HG02759 (cell line): ENCODE data around the gene RNH1.

Experiments used
- ATAC-seq: cut with Tn5 transposase; IDR thresholded peaks from one replicate; pipeline ENCODE4 v1.9.1; 2021; ENCODE audit warnings: mild to moderate bottlenecking, moderate library complexity; ENCODE audit not compliant: unreplicated experiment

Gene RNH1

DNA sequence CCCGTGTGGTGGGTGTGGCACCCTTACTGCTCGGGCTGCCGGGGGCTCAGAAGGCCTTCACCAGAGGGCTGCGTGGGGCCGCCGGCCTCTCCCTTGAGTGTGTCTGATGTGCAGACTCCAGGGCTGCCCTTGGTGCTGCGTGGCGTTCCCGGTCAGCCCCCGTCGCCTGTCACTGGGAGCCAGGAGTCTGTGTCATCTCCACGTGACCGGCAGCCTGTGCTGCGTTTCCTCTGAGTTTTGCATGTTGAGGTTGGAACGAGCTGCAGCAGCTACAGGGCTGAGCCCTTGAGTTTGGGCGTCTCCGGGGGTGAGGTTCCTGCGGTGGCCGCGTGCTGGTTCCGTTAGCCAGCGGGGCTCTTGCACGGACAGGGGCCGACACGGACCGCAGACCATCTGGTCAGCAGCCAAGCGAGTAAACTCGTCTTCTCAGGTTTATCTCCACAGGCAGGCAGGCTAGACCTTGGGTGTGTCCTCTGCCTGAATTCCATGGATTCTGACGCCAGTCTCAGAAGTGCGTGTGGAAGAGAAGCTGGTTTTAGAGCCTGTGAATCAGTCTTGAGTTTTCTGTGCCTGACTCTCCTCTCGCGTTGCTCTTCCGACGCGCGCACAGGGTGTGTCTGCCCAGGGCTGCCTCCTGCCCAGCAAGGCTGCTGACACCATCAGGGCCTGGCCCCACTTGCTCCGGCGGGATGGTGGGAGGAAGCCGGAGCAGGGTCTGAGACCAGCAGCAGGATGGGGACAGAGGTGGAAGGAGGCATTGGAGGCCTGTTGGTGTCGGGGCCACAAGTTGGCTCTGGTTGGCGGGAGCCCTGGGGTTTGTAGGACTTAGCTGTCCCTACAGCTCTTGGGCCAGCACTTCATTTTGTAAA, 46.5 kb downstream of the RNH1 start:
- no peak for ATAC-seq

DNA sequence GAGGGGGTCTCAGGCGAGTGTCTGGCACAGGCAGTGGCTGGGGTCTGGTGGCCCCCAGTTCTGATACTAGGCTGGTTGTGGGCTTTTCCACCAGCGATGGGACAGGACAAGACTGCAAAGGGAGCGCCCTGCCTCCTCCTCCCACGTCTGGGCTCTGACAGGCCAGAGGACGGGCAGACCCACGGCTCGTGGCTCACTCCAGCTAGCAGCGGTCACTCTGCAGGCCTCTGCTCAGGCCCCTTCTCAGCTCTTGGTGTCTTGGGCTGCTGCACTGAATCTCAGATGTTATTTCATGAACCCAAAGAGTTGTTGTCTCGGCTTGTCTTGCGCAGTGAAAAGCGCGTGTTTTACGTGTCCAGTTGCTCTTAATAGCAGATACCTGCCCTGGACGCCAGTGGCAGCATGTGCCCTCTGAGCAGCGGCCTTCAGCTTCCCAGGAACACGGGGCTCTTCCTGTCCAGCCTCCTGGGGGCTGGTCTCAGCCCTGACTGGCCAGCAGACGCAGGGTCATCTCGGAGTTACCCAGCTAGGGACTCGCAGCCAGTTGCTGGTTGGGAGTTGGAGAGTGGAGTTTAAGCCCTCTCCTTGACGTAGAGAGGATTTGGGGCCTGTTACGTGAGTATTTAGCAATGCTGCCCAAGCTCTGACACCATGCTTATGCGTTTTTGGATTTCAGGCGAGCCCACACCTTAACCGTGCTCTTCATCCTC, 47.4 kb downstream of the RNH1 start:
- ATAC-seq, result no peak

DNA sequence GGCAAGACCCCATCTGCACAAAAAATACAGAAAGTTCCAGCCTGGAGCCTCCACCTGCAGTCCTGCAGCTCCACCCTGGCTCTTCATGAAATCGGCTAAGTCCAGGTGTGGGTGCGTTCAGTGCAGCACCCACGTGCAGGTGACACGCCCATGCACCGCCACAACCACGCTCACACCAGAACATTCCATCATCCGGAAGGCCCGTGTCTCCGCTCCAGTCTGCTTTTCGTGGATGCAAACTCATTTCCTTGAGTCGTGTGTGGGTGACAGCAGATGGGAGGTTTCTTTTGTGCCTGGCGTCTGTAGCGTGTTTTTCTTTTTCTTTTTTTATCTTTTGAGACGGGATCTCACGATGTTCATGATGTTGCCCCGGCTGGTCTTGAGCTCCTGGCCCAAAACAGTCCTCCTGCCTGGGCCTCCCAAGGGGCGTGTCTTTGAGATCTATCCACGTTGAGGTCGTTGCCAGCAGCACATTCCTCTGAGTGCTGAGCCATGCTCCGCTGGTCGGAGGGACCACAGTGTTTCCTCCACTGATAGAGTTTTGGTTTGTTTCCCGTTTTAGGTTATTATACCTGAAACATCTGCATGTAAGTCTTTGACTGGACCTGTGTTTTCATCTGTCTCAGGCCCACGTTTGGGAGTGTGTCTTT, 49.8 kb downstream of the RNH1 start:
- no peak for ATAC-seq

DNA sequence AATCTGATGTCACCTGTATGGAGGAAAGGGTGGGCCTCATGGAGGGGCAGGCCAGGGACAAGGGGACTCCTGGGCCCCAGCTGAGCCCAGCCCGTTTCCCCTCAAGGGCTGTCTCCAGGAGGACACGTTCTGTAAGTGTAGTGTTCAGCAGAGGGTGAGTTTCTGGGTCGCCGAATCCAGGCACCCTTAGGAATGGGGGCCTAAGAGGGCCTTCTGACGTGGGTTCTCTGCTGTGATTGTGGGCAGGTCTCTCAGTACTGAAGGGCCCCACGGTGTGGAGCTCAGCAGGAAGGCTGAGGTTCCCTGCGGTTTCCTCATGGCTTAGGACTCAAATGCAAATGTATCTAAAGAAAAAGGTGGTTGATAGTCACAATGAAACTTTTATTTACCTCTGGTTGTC, 50.5 kb downstream of the RNH1 start:
- ATAC-seq, result no peak

DNA sequence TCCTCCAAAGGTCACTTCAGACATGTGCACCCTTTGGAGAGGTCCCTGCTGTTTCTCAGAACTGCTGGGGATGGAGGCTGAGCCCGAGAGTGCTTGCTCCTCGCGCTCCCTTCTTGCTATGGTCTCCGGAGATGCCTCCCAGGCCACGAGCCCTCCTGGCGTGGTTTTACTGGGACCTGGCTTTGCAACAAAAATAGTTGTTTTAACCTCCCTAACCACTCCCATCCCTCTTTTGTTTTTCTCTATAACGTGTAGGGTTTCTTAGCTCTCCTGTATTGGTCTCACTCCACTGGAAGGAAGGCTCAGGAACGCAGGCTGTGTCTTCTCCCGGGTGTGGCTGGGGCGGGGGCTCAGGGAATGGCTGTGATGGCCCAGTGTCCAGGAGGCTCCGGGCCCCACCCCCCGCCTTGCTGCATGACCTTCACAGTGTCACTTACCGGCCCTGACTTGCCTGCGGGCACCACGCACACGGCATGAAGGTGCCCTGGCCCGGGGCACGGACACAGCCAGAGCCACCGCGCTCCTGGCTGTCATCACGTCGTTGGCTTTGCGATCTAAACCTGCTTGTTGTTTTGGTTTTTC, 51.4 kb downstream of the RNH1 start:
- no peak for ATAC-seq

DNA sequence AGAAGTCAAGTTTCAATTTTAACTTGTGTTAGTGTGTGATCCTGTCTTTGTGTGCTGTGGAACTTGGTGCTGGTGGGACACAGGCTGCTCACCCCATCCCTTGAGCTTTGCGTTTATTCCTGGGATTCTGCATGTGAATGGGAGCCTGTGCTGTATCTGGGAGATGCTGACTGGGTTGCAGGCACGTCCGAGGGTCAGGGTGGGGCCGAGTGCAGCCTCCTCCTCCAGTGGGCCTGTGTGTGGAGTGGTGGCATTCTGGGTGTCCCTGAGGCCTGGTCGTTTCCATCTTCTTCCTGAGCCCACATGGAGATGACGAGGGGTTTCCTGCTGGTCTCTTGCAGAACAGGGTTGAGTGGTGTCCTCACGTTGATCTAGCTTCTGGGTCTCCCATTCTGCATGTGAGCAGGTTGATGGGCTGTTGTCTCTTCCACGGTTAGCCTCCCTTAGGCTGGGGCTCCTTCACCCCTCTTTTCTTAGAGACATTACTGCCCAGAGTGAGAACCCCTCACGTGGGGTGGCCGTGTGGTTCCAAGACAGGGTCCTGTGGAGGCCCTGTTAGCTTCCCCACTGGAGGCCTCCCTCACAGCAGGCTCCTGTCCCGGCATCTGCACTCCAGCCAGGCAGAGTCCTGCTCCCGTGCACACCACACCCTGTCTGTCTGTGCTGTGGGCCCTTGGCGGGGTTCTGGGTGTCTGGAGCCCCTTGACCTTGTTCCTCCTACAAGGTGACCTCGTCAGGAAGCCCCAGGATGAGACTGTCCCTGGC, 52.1 kb downstream of the RNH1 start:
- ATAC-seq, result no peak

DNA sequence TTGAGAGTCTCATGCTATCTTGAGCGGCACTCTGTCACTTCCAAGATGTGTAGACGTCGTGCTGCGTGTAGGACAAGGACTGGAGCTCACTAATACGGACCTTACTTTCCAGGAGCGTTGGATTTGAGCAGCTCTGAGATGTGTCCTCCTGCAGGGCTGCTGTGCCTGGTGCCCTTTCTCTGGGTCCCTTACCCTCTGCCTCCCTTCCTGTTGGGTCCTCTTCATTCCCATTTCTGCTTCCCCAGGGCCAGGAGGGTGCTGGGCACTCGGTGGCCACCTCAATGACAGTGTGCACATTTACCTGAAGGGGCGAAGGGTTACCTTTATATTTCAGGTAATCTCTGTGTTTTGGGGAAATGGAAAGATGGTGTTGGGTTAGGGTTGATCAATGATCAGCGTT, 53.0 kb downstream of the RNH1 start:
- ATAC-seq, result no peak

DNA sequence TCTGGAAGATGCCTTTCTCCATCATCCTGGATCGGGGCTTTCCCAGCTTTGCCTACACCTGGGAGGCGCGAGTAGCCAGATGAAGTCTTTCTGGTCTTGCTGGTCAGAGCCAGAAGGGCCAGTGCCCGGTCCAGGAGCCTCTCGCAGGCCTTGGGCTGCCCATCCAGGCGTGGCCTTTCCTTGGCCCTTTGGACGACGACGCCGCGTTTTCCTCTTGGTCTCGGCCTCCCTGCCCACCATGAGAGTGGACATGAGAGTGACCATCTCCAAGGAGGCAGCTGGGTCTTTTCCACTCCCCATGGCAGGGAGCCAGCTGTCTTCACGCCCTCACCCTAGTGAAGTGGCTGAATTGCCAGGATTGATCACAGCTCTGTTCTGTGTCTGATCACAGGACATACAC, 53.5 kb downstream of the RNH1 start:
- ATAC-seq, result no peak

DNA sequence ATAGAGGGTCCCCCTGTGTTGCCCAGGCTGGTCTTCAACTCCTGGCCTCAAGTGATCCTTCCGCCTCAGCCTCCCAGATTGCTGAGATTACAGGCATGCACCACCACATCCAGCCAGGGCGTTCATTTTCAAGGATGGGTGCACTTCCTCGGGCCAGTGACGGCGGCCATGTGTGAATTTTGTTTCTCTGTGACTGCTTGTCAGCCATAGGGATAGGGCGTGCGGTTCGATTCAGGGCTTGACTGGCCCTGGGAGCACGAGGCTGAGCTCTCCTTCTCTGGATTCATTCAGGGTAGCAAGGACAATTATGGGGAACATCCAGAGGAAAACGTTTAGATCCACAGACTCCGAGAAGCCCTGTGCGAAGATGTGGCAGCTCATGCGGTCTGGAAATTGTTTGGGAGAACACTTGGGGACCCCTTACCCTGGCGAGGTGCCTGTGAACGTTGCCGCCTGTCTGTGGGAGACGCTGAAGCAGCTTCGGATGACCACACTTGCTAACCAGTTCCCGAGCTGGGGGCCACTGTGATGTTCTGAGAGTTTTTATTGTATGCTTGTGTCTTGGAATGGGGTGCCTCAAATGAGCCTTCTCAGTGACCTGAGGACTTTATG, 54.0 kb downstream of the RNH1 start:
- ATAC-seq, result no peak

DNA sequence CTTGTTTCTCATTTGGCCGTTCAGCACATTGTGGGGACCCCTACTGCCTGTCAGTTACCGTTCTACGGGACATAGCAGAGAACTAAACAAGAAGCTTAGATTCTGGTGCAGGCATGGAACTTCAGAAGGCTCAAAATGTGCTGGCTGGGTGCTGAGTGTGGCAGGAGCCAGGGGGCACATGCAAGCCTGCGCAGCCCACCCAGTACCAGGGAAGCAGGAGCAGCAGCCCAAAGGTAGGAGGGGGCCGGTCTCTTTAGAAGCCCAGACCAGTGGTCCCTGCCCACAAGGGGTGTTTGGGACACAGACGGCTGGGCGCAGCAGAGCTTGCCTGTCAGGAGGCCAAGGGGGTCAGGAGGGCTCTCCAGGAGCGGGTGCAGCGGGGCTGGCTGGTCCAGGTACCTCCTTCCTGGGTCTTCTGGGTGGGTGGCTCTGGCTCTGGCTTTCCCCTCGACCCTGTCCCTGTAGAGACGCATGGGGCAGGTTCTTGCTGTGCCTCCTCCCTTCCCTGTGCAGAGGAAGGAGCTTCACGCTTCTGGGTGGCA, 54.8 kb downstream of the RNH1 start:
- no peak for ATAC-seq

DNA sequence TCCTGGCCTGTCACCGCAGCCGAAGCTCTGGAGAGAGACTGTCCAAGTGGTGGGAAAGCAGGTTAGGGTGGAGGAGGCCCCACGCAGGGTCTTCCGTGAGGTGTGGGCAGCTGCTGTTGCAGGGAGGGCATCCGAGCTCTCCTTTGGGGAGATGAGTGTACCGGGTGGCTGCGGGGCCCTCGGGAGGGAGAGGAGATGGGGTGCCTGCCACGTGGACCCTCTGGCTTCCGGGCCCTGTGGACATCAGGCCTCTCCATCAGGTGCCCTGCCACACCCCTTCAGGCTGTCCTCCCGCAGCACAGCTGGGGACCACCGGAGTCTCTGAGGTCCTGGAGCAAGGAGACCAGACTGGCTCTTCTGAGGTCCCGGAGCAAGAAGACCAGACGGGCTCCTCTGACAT, 55.3 kb downstream of the RNH1 start:
- no peak for ATAC-seq

DNA sequence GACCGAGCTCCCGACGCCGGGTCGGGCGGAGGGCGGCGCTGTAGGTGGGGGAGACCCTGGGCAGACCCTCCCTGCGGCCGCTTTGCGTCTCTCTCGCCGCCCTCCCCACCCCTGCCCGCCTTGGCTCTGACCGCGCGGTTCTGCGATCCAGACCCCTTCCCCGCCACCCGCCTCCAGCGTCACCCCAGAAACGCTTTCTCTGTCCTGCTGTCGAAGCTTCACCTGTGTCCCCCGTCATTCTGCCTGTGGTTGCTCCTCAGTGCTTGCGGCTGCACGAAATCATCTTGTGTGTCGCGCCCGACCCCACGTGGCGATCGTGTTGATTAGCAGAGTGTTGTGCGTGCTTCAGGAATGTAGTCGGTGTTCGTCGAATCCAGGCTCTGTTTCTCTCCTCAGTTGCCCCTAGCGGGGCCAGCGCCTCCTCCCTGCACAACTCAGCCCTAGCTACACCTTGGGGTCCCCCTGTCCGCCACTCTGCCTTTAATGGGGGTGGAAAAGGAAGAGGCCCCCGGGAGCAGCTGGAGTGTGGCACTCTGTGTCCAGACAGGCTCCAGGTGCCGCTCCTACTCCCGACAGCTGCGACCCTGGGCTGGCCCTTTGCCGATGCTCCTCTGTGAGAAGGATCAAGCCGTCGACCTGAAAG, 56.1 kb downstream of the RNH1 start:
- ATAC-seq, result peak; percentile 2

DNA sequence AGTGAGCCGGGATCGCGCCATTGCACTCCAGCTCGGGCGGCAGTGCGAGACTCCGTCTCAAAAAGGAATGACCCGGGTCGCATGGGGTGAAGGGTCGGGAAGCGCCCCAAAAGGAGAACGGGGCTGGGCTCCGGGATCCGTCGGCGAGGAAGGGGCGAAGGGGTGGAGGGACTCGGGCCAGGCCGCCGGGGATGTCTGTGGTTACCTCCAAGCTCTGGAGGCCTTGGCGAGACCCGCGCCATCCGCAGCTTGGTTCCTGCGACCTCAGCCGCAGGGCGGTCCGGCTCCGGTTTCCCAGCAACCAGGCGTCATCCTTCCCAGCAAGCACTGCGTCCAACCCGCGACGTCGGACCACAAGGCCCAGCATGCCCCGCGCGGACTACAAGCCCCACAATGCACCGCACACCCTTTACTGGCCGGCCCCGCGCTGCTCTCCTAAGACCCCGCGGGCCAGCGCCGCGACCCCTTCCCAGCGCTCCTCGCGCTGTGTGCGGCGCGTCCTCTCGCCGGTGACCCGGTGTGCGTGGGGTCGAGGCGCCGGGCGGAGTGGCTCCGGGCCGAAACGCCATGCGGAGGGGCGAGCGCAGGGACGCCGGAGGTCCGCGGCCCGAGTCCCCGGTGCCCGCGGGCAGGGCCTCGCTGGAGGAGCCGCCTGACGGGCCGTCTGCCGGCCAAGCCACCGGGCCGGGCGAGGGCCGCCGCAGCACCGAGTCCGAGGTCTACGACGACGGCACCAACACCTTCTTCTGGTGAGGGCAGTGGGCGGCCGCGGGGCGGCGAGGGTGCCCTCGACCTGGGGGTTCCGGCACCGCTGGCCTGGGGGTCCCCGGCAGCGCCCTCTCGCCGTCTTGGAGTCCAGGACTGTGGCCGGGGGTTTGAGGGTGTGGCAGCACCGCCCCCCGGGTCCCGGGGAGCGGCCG, 56.9 kb downstream of the RNH1 start, which contains the start of gene PTDSS2:
Gene PTDSS2 (plus strand): TSS at position 391 of the 920 bp plus-strand sequence. CDS start 177 bp downstream, at position 568.
- ATAC-seq, result peak; percentile 81

DNA sequence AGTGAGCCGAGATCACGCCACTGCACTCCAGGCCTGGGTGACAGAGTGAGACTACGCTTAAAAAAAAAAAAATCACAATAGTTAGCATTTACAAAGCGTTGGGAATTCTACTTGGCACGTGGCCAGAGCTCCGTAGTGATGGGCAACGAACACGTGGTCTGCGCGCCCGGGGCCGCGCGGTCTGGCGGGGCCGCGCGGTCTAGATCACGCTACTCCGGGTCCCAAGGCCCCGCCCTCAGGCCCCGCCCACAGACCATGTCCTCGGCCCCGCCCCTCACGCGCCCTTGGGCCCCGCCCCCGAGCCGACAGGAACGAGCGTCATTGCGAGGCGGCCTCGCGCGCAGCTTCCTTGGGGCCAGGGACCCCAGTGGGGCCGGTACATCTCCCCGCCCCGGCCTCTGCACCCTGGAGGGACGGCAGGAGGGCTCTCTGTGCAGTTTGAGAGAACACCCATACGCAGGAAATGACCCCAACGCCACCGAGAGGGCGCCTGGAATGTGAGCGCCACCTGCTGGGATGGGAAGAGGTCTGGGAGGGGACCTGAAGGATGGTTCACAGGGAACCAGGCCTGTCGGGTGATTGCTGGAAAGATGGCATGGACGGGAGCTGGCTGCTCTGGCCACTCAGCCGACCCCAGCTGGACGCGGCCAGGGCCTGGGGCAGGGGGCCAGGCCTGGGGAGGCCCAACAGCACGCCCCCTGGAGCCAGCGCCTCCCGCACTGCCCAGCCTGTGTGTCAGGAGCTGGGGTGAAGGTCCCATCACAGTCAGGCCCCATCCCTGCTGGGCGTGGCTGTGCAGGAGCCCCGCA, 58.9 kb downstream of the RNH1 start:
- peak; percentile 49 for ATAC-seq

DNA sequence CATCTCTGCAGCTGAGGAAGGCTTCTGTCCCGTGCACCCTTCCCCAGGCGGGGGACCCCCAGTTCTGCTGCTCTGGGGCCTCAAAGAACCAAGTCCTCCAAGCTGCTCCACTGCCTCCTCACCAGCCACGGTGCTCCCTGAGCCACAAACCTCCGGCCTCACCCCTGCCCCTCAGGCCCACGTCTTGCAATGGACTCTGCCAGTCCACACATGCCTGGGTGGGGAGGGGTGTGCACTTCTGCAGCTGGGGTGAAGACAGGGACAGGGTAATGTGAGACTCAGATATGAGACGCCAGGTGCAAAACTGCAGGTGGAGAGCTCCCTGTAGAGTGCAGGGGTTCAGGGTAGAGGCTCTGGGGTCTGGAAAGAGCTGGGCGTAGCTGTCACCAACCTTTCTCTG, 60.2 kb downstream of the RNH1 start:
- ATAC-seq, result no peak

DNA sequence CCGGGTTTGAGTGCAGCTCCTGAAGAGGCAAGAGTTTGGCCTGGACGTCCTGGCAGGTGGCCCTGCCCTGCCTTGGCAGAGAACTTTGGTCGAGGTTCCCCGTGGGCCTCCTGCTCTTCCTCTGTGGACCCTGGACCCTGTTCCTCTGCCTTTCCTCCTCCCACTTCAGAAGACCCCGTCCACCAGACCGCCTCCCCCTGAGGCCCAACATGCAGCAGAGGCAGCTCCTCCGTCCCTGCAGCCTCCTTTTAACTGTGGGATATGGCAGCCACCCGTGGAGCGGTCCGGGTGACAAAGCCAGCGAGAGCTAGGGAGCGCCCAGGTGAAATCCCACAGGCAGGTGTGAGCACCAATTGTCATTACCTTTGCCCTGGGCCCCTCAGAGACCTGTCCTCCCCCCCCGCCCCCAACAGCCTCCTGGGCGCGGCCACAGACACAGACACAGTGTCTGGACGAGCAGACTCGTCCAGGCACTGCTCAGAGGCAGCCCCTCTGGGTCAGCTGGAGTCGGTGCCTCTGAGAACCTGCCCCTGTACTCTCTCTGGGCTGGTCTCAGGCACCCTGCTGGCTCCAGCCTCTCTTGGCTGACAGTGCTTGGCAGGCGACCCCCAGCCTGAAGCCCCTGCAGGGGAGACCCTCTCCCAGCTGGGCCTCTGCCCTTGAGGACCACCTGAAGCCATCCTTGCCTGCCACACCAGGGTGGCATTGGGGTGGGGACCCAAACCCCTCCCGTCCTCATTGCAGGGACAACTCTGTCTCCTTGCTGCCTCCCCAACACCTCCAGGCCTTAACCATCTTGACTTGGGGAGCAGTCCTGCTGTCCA, 61.1 kb downstream of the RNH1 start:
- ATAC-seq, result no peak
